Loucy (cell line): ENCODE results near the gene NCOA5.

Experiments
- H2AFZ ChIP-seq: fragments of 200-600 bp; sonication (generic); 2 replicates; pipeline ENCODE4 v1.6.0; 2016; ENCODE audit warnings: antibody characterized with exemption, mild to moderate bottlenecking, low read length, moderate library complexity
- H3F3A ChIP-seq: fragments of 200-600 bp; 2 replicates; pipeline ENCODE4 v1.6.0; 2016; ENCODE audit warnings: antibody characterized with exemption, low read depth, mild to moderate bottlenecking
- H3K27me3 ChIP-seq: fragments of 200-600 bp; sonication (generic); 2 replicates; pipeline ENCODE4 v1.6.1; 2014; ENCODE audit warnings: low read length, mild to moderate bottlenecking; ENCODE audit not compliant: insufficient read depth, poor library complexity, severe bottlenecking
- H3K36me3 ChIP-seq: fragments of 200-600 bp; sonication (generic); 2 replicates; pipeline ENCODE4 v1.6.1; 2016; ENCODE audit warnings: low read length; ENCODE audit not compliant: insufficient read depth
- H3K4me1 ChIP-seq: fragments of 200-600 bp; sonication (generic); 2 replicates; pipeline ENCODE4 v1.5.1; 2014; ENCODE audit warnings: low read length, mild to moderate bottlenecking; ENCODE audit not compliant: insufficient read depth, poor library complexity, severe bottlenecking
- H3K4me2 ChIP-seq: fragments of 200-600 bp; sonication (generic); 2 replicates; pipeline ENCODE4 v1.6.0; 2014; ENCODE audit warnings: antibody characterized with exemption, low read length, low read depth, mild to moderate bottlenecking; ENCODE audit not compliant: poor library complexity, severe bottlenecking
- H3K4me3 ChIP-seq: fragments of 200-600 bp; sonication (generic); 2 replicates; pipeline ENCODE4 v1.5.1; 2014; ENCODE audit warnings: low read length, mild to moderate bottlenecking, mixed read lengths; ENCODE audit not compliant: poor library complexity, severe bottlenecking
- H3K79me2 ChIP-seq: fragments of 200-600 bp; sonication (generic); 2 replicates; pipeline ENCODE4 v1.6.1; 2014; ENCODE audit warnings: low read length; ENCODE audit not compliant: insufficient read depth
- H3K9ac ChIP-seq: fragments of 200-600 bp; sonication (generic); 2 replicates; pipeline ENCODE4 v1.6.0; 2014; ENCODE audit warnings: mild to moderate bottlenecking, low read depth, low read length, moderate library complexity; ENCODE audit not compliant: poor library complexity, severe bottlenecking
- H3K9me2 ChIP-seq: fragments of 200-600 bp; sonication (generic); replicated peaks from 2 replicates; pipeline ENCODE4 v1.6.1; 2016; ENCODE audit warnings: low read depth, low read length, mixed read lengths
- H3K9me3 ChIP-seq: fragments of 200-600 bp; sonication (generic); 2 replicates; pipeline ENCODE4 v1.6.1; 2014; ENCODE audit warnings: mild to moderate bottlenecking, antibody characterized with exemption, low read length, low read depth; ENCODE audit not compliant: insufficient read depth
- H4K20me1 ChIP-seq: fragments of 200-600 bp; sonication (generic); 2 replicates; pipeline ENCODE4 v1.6.0; 2014; ENCODE audit warnings: antibody characterized with exemption, low read length, mild to moderate bottlenecking; ENCODE audit not compliant: insufficient read depth, poor library complexity, severe bottlenecking
- CTCF ChIP-seq: fragments of 200-600 bp; sonication (generic); conservative IDR thresholded peaks from 2 replicates; pipeline ENCODE4 v1.5.1; 2014; ENCODE audit warnings: mild to moderate bottlenecking, antibody characterized with exemption, low read length
- EZH2phosphoT487 ChIP-seq: fragments of 200-600 bp; IDR thresholded peaks from 2 replicates; pipeline ENCODE4 v1.6.1; 2018; ENCODE audit warnings: antibody characterized with exemption, mild to moderate bottlenecking, moderate library complexity, borderline replicate concordance

NCOA5 gene

GRCh38 chr20:46046588-46047310 is 43.0 kb downstream of the NCOA5 start:
- Histone ChIP-seq H3K4me2 (no peak overlapping the region), H4K20me1 (no peaks in the 10 kb centered on the region), H3K9ac (no peak overlapping the region), H3K27me3 (no peaks in the 10 kb centered on the region), H3K9me3 (no peaks in the 10 kb centered on the region), H3K79me2 (no peaks in the 10 kb centered on the region), H3K4me1 (no peaks in the 10 kb centered on the region), H3K36me3 (no peaks in the 10 kb centered on the region), H2AFZ (no peak overlapping the region), H3K9me2 (no peaks in the 10 kb centered on the region), H3F3A (no peaks in the 10 kb centered on the region), H3K4me3 (no peak overlapping the region)
- TF ChIP-seq CTCF = no peak
- no peak for TF ChIP-seq EZH2phosphoT487

GRCh38 chr20:46044896-46045295 is 44.9 kb downstream of the NCOA5 start:
- no peak overlapping the region for H3K4me3 ChIP-seq
- no peaks in the 10 kb centered on the region for H3K9me3 ChIP-seq
- no peak overlapping the region for H3K4me2 ChIP-seq
- H3K36me3 ChIP-seq = no peaks in the 10 kb centered on the region
- no peaks in the 10 kb centered on the region for H3K27me3 ChIP-seq
- H3K9ac ChIP-seq = no peak overlapping the region
- H3K9me2 ChIP-seq = no peaks in the 10 kb centered on the region
- H4K20me1 ChIP-seq = no peaks in the 10 kb centered on the region
- no peaks in the 10 kb centered on the region for H3F3A ChIP-seq
- TF ChIP-seq EZH2phosphoT487 = no peak
- no peak for TF ChIP-seq CTCF
- no peaks in the 10 kb centered on the region for H3K79me2 ChIP-seq
- H2AFZ ChIP-seq = no peak overlapping the region
- no peaks in the 10 kb centered on the region for H3K4me1 ChIP-seq

DNA sequence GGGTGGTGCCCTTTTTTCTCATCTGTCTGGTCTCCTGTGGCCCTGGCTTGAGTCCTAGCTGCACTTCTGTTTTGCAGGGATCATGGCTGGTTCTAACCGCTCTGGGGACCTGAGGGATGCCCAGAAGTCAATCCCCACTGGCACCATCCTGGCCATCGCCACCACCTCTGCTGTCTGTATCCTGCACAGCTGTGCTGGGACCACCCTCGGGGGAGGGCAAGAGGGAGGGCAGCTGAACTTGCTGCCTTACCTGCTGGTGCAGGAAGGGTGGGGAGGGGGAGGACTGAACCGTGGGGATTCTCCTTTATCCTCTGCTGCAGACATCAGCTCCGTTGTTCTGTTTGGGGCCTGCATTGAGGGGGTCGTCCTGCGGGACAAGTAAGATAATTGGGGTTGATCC is 46.2 kb downstream of the NCOA5 start:
- Histone ChIP-seq H3K9me3 (no peaks in the 10 kb centered on the region), H3K4me2 (no peak overlapping the region), H3K27me3 (no peaks in the 10 kb centered on the region), H3K4me3 (no peak overlapping the region), H3K79me2 (no peaks in the 10 kb centered on the region), H3F3A (no peaks in the 10 kb centered on the region), H4K20me1 (no peaks in the 10 kb centered on the region), H3K36me3 (no peaks in the 10 kb centered on the region), H3K9me2 (no peaks in the 10 kb centered on the region), H2AFZ (no peak overlapping the region), H3K9ac (no peak overlapping the region), H3K4me1 (no peaks in the 10 kb centered on the region)
- TF ChIP-seq EZH2phosphoT487 (no peak), CTCF (no peak)
